GM18909 (cell line): ENCODE results near the gene PLXNB2.
A peak's percentile ranks its signal among the peaks of the same experiment; 100 is the strongest.

Source experiments
- ATAC-seq: cut with Tn5 transposase; IDR thresholded peaks from one replicate; pipeline ENCODE4 v1.9.1; 2021; ENCODE audit warnings: mild to moderate bottlenecking; ENCODE audit not compliant: unreplicated experiment, poor library complexity

Gene PLXNB2

GRCh38 chr22:50256258-50256862 lies 51.1 kb downstream of the PLXNB2 start:
- ATAC-seq = no peak

DNA sequence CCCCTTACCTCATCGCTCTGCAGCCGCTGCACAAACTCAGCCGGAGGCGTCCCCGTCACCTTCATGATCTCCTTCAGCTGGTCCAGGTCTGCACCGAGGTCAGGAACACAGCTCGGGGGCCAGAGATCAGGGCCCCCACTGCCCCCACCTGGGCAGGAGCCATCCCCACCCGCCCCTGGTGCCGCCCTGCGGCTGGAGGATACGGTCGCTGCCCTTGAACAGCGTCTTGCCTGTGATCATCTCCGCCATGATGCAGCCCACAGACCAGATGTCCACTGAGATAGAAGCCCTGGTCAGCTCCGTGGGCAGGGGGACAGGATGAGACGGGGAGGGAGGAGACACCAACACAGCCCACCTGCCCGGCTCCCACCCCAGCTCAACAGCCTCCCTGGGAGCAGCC lies 51.8 kb downstream of the PLXNB2 start:
- ATAC-seq = no peak

DNA sequence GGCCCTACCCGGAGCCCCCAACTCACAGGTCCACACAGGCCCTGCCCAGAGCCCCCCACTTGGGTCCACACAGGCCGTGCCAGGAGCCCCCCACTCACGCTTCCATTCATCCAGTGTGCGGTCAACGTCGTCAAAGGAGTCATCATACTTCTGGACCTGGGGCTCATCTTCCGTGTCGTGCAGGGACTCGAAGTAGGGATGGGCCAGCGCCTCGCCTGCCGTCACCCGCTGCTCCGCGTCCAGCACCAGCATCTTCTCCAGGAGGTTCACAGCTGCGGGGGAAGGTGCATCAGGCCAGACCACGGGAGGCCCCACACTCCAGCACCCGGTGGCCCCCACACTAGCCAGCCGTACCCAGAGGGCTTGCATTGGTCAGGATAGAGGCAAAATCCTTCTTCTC lies 52.3 kb downstream of the PLXNB2 start:
- ATAC-seq = no peak

DNA sequence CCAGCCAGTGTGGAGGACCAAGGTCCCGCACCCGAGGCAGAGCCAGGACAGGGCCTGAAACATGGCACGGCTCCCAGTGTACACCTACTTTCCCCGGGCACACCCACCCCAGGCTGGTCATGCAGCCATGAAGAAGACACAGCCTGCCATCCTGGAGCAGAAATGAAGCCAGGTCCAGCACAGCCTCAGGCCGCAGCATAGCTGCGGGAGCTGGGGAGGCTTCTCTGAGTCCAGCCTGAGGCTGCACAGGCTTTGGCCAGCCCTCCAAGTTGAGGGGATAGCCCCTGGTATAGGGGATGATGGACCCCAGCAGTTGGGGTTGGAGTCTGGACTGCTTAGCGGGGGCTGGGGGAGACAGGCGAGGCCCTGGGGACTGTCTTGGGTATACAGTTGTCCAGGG lies 53.5 kb downstream of the PLXNB2 start:
- ATAC-seq = no peak

- ATAC-seq = no peak
Measured at GRCh38 chr22:50253046-50253915, 54.2 kb downstream of the PLXNB2 start.

DNA sequence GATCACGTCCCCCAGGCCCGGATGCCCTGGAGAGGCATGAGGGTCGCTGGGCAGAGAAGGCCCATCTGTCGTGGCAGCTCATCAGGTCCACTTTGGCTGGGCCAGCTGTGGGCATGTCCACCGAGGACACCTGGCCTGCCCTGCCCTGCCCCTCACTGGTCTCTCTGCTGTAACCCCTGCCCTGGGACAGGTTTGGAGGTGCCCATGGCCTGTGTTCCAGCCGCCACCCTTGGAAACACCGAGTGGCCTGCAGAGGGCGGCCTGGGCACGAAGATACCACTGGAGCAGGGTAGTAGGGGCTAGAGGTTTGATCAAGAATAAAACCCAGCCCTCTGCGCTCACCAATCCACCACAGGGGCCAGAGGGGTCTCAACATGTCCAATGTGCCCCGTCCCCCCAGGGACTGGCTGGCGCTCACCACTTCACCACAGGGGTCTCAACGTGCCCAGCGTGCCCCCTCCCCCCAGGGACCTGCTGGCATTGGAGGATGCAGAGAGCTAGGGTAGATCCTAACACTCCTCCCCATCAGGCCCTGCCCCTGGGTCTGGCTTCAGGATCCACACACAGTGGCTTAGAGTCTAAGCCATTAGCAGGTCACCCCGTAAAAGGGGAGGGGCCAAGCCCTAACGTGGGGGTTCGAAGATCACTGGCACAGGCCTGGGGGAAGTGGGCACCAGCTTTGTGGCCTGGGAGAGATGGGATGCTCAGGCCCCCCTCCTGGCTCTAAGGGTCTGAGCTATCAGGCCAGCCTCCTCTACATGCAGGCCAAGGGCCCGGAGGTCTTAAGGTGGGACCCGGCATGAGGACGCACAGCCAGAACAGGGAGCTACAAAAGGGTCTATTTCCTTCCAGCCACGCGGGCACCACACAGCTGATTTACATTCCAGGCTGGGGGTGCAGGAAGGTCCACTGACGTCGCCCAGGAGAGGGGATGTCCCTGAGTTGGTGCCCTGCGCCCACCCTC lies 55.1 kb downstream of the PLXNB2 start:
- no peak for ATAC-seq

DNA sequence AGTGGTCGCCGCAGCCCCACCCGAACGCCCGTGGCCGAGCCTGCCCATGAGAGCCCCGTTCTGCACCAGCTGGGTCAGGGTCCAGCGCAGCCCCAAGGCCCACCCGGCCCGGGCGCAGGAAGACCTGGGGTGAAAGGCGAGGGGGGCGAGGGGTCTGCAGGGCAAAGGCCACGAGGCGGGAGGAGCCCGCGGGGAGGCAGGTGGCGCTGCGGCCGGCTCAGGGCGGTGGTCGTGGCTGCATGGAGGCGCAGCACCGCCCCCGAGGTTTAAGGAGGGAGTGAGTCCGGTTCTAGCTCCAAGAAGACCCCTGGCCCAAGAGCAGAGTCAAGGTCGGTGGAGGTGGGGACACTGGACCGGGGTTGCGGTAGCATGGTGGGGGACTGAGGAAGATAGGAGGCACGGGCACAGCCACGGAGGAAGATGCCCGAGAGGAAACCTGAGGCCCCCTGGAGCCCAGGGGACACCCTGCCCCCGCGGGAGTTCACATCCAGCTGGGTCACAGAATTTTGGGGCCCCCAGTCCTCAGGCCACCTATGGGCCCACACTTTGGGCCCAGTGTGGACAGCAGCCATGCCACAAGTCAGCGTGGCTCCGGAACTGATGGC lies 55.9 kb downstream of the PLXNB2 start:
- peak; percentile 7 for ATAC-seq

- peak; percentile 67 for ATAC-seq
Measured at GRCh38 chr22:50250555-50251476, 56.6 kb downstream of the PLXNB2 start, which contains the start of gene HDAC10. TSS of gene HDAC10 (minus strand) at chr22:50251265. CDS start at chr22:50251032, 233 bp downstream.

- no peak for ATAC-seq
Measured at GRCh38 chr22:50250249-50250554, 57.2 kb downstream of the PLXNB2 start.

DNA sequence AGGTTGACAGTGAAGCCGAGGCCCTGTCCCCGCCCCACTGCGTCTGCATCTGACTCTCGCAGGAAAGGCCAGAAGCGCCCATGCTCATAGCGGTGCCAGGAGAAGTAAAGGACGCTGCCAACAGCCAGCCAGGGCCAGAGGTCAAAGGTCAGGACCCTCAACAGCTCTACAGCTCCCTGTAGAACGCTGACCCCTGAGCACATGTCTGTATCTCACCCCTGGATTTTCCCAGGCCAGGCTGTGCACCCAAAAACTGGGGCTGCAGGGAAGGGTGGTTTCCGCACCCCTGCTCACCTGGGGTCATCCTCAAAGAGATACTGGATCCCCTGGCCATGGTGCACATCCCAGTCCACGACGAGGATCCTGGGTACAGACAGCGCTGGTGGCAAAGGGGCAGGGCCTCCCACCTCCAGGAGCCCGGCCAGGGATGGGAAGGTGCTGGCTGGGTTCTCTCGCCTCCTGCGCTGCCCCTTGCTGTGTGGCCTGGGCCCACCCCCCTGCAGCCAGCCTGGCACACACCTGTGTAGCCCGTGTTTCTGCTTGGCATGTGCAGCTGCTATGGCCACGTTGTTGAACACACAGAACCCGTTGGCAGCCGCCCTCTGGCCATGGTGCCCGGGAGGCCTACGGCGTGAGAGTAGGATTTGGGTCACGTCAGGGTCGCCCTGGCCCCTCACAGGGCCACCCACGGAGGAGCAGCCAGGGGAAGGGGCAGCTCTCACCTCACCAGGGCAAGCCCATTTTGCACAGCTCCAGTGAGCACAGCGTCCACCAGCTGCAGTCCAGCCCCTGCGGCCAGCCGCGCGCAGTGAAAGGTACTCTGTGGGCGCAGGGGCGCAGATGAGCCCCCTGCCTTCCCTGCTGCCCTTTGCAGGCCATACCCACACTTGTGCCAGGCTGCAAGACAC lies 57.9 kb downstream of the PLXNB2 start:
- ATAC-seq = no peak

GRCh38 chr22:50248196-50249081 lies 59.0 kb downstream of the PLXNB2 start:
- no peak for ATAC-seq

- ATAC-seq = no peak
Measured at GRCh38 chr22:50247748-50248147, 59.7 kb downstream of the PLXNB2 start.

- ATAC-seq = no peak
Measured at GRCh38 chr22:50246242-50247175, 60.9 kb downstream of the PLXNB2 start.

DNA sequence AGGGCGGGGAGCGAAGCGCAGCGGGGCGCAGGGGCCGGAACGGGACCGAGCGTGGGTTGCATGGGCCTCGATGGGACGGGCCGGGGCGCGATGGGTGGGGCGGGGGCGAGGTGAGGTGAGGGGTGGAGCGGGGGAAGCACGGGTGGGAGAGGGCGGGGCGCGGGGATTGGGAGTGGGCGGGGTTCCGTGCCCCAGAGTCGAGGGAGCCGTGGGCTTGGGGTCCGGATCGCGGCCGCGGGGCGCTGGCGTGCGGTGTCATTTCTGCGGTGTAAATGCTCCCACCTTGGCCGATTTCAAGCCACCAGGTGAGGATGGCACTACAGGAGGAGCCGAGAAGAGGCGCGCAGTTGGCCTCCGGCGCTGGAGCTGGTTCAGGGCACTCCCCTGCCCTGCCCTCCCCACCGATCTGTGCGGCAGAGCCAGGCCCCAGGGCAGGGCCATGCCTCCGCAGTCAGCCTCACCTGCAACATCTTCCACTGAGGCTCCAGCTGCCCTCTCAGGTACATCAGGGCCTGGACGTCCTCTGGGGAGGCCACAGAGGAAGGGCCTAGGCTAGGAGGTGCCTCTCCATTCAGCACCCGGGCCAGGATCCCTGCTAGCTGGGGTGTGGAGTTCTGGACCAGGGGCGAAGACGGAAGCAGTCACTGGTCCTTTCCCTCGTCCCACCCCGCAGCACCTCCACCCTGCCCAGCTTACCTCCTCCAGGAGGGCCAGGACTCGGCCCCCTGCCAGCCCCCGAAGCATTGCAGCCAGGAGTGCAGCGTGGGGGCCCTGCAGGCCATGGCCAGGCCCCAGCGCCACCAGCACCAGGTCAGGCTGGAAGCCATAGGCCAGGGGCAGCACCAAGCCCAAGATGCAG lies 62.0 kb downstream of the PLXNB2 start:
- no peak for ATAC-seq

DNA sequence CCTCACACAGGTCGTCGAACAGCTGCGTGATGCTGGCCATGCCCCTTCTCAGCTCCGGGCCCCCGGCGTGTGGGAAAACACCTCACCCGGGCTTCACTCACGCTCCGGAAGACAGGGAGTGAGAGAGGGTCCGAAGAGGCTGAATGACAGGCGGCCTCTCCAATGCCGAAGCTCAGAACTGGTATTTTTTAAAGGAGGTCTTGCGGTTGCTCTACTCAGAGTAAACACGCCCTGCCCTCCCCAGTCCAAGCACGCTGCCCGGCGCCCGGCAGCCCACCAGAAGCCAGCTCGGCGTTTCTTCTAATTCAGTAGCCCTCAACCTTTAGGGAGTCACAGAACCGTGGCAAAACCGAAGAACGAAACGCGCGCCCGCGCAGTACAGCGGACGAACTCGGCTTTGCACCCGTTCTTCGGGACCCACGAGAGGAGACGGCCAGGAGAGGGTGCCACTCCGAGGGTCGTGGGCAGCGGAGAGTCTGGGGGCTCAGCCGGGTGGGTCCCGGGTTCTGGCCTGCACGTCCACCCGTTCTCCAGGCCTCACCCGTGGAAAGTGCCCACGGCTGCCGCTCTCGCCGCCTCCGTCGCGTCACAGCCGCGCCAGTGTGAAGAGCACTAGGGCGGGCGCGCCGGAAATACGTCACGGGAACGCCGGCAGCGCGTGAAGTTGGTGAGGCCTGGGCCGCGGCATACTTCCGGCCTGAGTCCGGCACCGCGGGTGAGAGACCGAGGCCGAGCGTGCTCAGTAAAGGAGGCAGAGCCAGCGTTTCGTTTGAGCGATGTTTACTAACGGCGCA lies 62.8 kb downstream of the PLXNB2 start, which contains the start of gene TUBGCP6:
TSS of gene TUBGCP6 (minus strand) at position 604 of the 794 bp plus-strand sequence. CDS start at position 40, 564 bp downstream.
- ATAC-seq = peak; percentile 75
